Heart right ventricle (tissue), 16 donors: ENCODE data around the gene CAND2. TPM values are rescaled to one million over a fixed set of nuclear protein-coding genes. Genes with fewer than 3 reads are reported as not detected.

Experiments used
- ATAC-seq, 8 donors: fragments of 200-7000 bp; cut with Tn5 transposase; one replicate each; pipeline ENCODE4 v1.9.1; 2020; ENCODE audit warnings: mild to moderate bottlenecking in 8 of 8, moderate library complexity in 8 of 8, moderate number of reproducible peaks in 1 of 8
- DNase-seq, 2 donors: peaks; one replicate each; pipeline ENCODE4 v3.0.0-alpha.2; 2020
- H3K27ac ChIP-seq, 10 donors: fragments of 200-600 bp; sonication (generic) in 2 of 10; one replicate each; pipeline versions ENCODE4 v1.5.0 to v1.8.0; 2020 to 2022; ENCODE audit warnings: mild to moderate bottlenecking in 3 of 10
- H3K27me3 ChIP-seq, 7 donors: fragments of 200-600 bp; one replicate each; pipeline ENCODE4 v1.8.0; 2021 to 2022; ENCODE audit warnings: mild to moderate bottlenecking in 2 of 7
- H3K36me3 ChIP-seq, 9 donors: fragments of 200-600 bp; sonication (generic) in 1 of 9; one replicate each; pipeline versions ENCODE4 v1.5.0 to v1.8.0; 2020 to 2022; ENCODE audit warnings: mild to moderate bottlenecking in 2 of 9
- H3K4me1 ChIP-seq, 9 donors: fragments of 200-600 bp; sonication (generic) in 1 of 9; one replicate each; pipeline versions ENCODE4 v1.5.0 to v1.8.0; 2020 to 2022; ENCODE audit warnings: mild to moderate bottlenecking in 4 of 9
- H3K4me3 ChIP-seq, 10 donors: fragments of 200-600 bp; sonication (generic) in 2 of 10; one replicate each; pipeline versions ENCODE4 v1.5.0 to v1.8.0; 2020 to 2022; ENCODE audit warnings: mild to moderate bottlenecking in 7 of 10, moderate library complexity in 2 of 10
- H3K9me3 ChIP-seq, 11 donors: fragments of 200-600 bp in 10 of 11; sonication (generic) in 2 of 11; one replicate each; pipeline versions ENCODE4 v1.5.0 to v1.8.0; 2013 to 2022; ENCODE audit warnings: mild to moderate bottlenecking in 2 of 11, control low read depth in 1 of 11, moderate library complexity in 1 of 11
- WGBS, 2 donors: extraction: QIAGEN DNeasy Blood & Tissue Kit; methylation state at CpG; one replicate each; pipeline ENCODE4 v1.1.7; 2013; ENCODE audit warnings: inconsistent platforms in 1 of 2; 5-methylcytosine and 5-hydroxymethylcytosine counted together
- intact Hi-C, 10 donors: fragments of 100-400 bp; cut with DNase I; formaldehyde crosslinking; loops; one replicate each; pipeline versions ENCODE4 v1.11.1 to v1.14.2; 2022
- long read RNA-seq, 3 donors: library from polyadenylated mRNA; unstranded; transcript quantifications; one replicate each; pipeline ENCODE4 v2.0.0, GENCODE V29; 2020 to 2021
- polyA plus RNA-seq, 2 donors: library from polyadenylated mRNA; stranded (reverse); fragments of 200-250 nt; gene quantifications; one replicate each; pipeline ENCODE4 v1.2.3, GENCODE V29; 2013
- total RNA-seq, 10 donors: library from RNA; stranded (reverse); fragmentation: NEBNext Ultra II Directional in 3 of 10; extraction: Animal tissue kit (Norgen Biotek cat#: 25700) in 3 of 10; gene quantifications; one replicate each; pipeline versions ENCODE4 v1.2.1 to v1.2.4, GENCODE V29; 2021 to 2023
- TF ChIP-seq, protein P1 (sequence below), 9 donors: fragments of 200-600 bp; sonication (generic) in 2 of 9; IDR thresholded peaks; one replicate each; pipeline versions ENCODE4 v1.5.0 to v1.8.0; 2021 to 2022; ENCODE audit warnings: antibody characterized with exemption in 9 of 9, mild to moderate bottlenecking in 5 of 9, moderate library complexity in 1 of 9
- donor health status: Arrhythmogenic right ventricular cardiomyopathy.
- donor health status: ischemic (EF 13 %, LVEDD 7.1; RV severe dilation, severe dysfunction).
- donor health status: healthy with polysubstance abuse.
- donor health status: DM: no; HTN: yes; CAD: no.
- donor health status: DM: no; HTN: no; CAD: no.
- donor health status: ischemic (EF 25% LVEDD 6.9; RV normal size, moderate dysfunction).
- donor health status: ischemic (EF 25% LVEDD 5.7; RV mildly dilated, moderate dysfunction).
- donor health status: healthy.
- donor health status: DM: yes; HTN: yes; CAD: no.
- donor health status: Ischemic cardiomyopathy.
- donor health status: ischemic (EF 35%, LVEDD 5.7; RV mildly dilated, moderate dysfunction).
- donor health status: nonischemic (EF 11% LVEDD 7.7; RV severe dilation, severe dysfunction).
- donor health status: DM: yes; HTN: yes; CAD: no.
- donor health status: PGD.
- donor health status: ischemic (EF 29% LVEDD 5.4; RV normal size, mild dysfunction).
- donor health status: nonischemic (EF 23%, LVEDD 6.1; RV moderate dilation, normal function).

The CAND2 gene
- total RNA-seq: 10 to 100 TPM; 46.9 to 99.0 (median 68.4) TPM
- 10 to 100 TPM in 1 of 2 donors, 1 to 10 TPM in 1; 9.2 to 39.5 TPM for polyA plus RNA-seq
- long read RNA-seq, donor 1, full-length matches to known transcripts: 8 of 81 reads
- long read RNA-seq, donor 1, partial matches to known transcripts: 66 of 81 reads
- long read RNA-seq, donor 1, other reads (novel, unspliced or antisense): 7 of 81 reads
- long read RNA-seq, donor 2, full-length matches to known transcripts: 21 of 123 reads
- long read RNA-seq, donor 2, partial matches to known transcripts: 89 of 123 reads
- long read RNA-seq, donor 2, other reads (novel, unspliced or antisense): 13 of 123 reads
- long read RNA-seq, donor 3, full-length matches to known transcripts: 23 of 139 reads
- long read RNA-seq, donor 3, partial matches to known transcripts: 107 of 139 reads
- long read RNA-seq, donor 3, other reads (novel, unspliced or antisense): 9 of 139 reads

GRCh38 chr3:12796171-12797123, at the start of gene CAND2:
CAND2 (plus strand) TSS chr3:12796680; CDS start chr3:12796721, 41 bp downstream.
- H3K4me3 ChIP-seq: peak within 1 kb of the TSS; percentile 54 to 83 (median 76)
- TF ChIP-seq, protein P1, sequence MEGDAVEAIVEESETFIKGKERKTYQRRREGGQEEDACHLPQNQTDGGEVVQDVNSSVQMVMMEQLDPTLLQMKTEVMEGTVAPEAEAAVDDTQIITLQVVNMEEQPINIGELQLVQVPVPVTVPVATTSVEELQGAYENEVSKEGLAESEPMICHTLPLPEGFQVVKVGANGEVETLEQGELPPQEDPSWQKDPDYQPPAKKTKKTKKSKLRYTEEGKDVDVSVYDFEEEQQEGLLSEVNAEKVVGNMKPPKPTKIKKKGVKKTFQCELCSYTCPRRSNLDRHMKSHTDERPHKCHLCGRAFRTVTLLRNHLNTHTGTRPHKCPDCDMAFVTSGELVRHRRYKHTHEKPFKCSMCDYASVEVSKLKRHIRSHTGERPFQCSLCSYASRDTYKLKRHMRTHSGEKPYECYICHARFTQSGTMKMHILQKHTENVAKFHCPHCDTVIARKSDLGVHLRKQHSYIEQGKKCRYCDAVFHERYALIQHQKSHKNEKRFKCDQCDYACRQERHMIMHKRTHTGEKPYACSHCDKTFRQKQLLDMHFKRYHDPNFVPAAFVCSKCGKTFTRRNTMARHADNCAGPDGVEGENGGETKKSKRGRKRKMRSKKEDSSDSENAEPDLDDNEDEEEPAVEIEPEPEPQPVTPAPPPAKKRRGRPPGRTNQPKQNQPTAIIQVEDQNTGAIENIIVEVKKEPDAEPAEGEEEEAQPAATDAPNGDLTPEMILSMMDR (IDR thresholded peaks at IDR 0.05): no peak
- DNase-seq (peak; percentile 75 to 78), ATAC-seq (peak; percentile 87 to 93 (median 90))
- no peaks in the 10 kb centered on the region for H3K36me3 ChIP-seq
- H3K27me3 ChIP-seq: peaks cover 0 to 19% (median 0%) of the 10 kb centered on the region in 7 donors
- no peaks in the 10 kb centered on the region for H3K9me3 ChIP-seq
- H3K27ac ChIP-seq: peak within 1 kb of the TSS; percentile 9 to 96 (median 91)
- peaks cover 0 to 47% (median 15%) of the 10 kb centered on the region in 9 donors for H3K4me1 ChIP-seq
- intact Hi-C loops: loop anchor here in 2 of 10 donors (5.0 to 10.0 kb wide), 2 partner anchors 41 to 48 kb away; partner anchors contain the start of gene RPL32 (in 1 of the 2)
- 7% methylated on average over 47 to 60 of the region's 61 CpGs for WGBS, 2 donors

GRCh38 chr3:12748477-12748876, 48.0 kb upstream of the CAND2 start:
- 91 to 94% methylated on average over 5 of the region's 5 CpGs for WGBS, 2 donors
- Histone ChIP-seq H3K27ac (no peak overlapping the region), H3K27me3 (no peaks in the 10 kb centered on the region), H3K4me1 (peaks cover 0 to 34% (median 13%) of the 10 kb centered on the region in 9 donors), H3K9me3 (no peaks in the 10 kb centered on the region), H3K4me3 (no peak overlapping the region), H3K36me3 (no peaks in the 10 kb centered on the region)
- no peak for DNase-seq
- TF ChIP-seq, protein P1 (IDR thresholded peaks at IDR 0.05): no peak
- intact Hi-C loops: no loop called here
- no peak for ATAC-seq

DNA sequence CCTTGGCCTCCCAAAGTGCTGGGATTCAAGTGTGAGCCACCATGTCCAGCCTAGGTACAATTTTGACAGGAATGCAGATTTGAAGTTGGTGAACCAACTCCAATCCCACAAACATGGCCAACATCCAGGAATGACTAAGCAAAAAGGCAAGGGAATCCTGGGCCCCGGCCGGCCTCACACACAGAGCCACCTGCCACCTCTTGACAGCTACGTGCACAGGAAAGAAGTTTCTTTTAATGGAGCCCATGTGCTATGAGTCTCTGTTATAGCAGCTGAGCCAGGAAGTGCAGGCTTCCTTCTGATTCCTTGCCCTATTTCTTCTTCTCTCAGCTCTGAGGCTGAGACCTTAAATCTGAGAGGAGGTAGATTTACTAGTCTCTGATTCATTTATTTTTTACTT, 46.3 kb upstream of the CAND2 start:
- Histone ChIP-seq H3K4me1 (peaks cover 0 to 26% (median 13%) of the 10 kb centered on the region in 9 donors), H3K27me3 (no peaks in the 10 kb centered on the region), H3K4me3 (no peak overlapping the region), H3K36me3 (no peaks in the 10 kb centered on the region), H3K27ac (peak overlapping the region in 8 of 10 donors; percentile 42 to 76 (median 60)), H3K9me3 (no peaks in the 10 kb centered on the region)
- DNase-seq (peak; percentile 45 to 55), ATAC-seq (peak; percentile 25 to 75 (median 68))
- 9 to 18% methylated on average over 3 of the region's 3 CpGs for WGBS, 2 donors
- TF ChIP-seq, protein P1 (IDR thresholded peaks at IDR 0.05): no peak
- intact Hi-C loops: no loop called here

GRCh38 chr3:12750658-12751071, 45.8 kb upstream of the CAND2 start:
- TF ChIP-seq, protein P1 (IDR thresholded peaks at IDR 0.05): no peak
- H3K4me1 ChIP-seq: peaks cover 0 to 26% (median 13%) of the 10 kb centered on the region in 9 donors
- H3K27me3 ChIP-seq: no peaks in the 10 kb centered on the region
- 55 to 69% methylated on average over 4 of the region's 4 CpGs for WGBS, 2 donors
- H3K36me3 ChIP-seq: no peaks in the 10 kb centered on the region
- H3K4me3 ChIP-seq: no peak overlapping the region
- intact Hi-C loops: no loop called here
- H3K9me3 ChIP-seq: no peaks in the 10 kb centered on the region
- DNase-seq (no peak), ATAC-seq (peak in 3 of 8 donors; percentile 21 to 49 (median 25))
- H3K27ac ChIP-seq: peak overlapping the region in 8 of 10 donors; percentile 42 to 76 (median 60)
